Activated B cell treated with CpG ODN at 0.5 μM for 24 hours (primary cell): ENCODE results near the gene ALDH1A2. TPM values are rescaled to one million over a fixed set of nuclear protein-coding genes. Genes with fewer than 3 reads are reported as not detected.
"Not testable (repeated sequence)": the region's sequence is repeated elsewhere in the genome, so short reads cannot be mapped to it uniquely, and the experiment has no call there.

Experiments
- ATAC-seq: fragments of 200-7000 bp; cut with Tn5 transposase; one replicate; pipeline ENCODE4 v1.10.0; 2021; ENCODE audit warnings: low read depth, mild to moderate bottlenecking, moderate library complexity
- CTCF ChIA-PET: fragments of 350-600 bp; sonication (Branson Sonifier 250); formaldehyde crosslinking; loops from one replicate; lab custom pipeline; 2021; ENCODE audit warnings: antibody characterized with exemption; lab: Charles Lee
- POLR2A ChIA-PET: fragments of 350-600 bp; sonication (Branson Sonifier 250); formaldehyde crosslinking; loops from one replicate; lab custom pipeline; 2021; ENCODE audit warnings: antibody characterized with exemption; lab: Charles Lee
- DNase-seq: peaks from one replicate; pipeline ENCODE4 v3.0.0; 2022
- H3K27ac Mint-ChIP-seq: one replicate; pipeline ENCODE4 v1.8.0; 2020; ENCODE audit warnings: mixed read lengths
- H3K27me3 Mint-ChIP-seq: one replicate; pipeline ENCODE4 v1.8.0; 2021; ENCODE audit warnings: mixed read lengths
- H3K36me3 Mint-ChIP-seq: one replicate; pipeline ENCODE4 v1.8.0; 2021; ENCODE audit warnings: low read depth, mixed read lengths
- H3K4me1 Mint-ChIP-seq: one replicate; pipeline ENCODE4 v1.8.0; 2021; ENCODE audit warnings: mixed read lengths
- H3K4me3 Mint-ChIP-seq: one replicate; pipeline ENCODE4 v1.8.0; 2020; ENCODE audit warnings: mild to moderate bottlenecking, mixed read lengths
- H3K9me3 Mint-ChIP-seq: one replicate; pipeline ENCODE4 v1.8.0; 2020; ENCODE audit warnings: mixed read lengths
- CTCF ChIP-seq: fragments of 200-600 bp; IDR thresholded peaks from one replicate; pipeline ENCODE4 v1.8.0; 2022; ENCODE audit warnings: antibody characterized with exemption, mild to moderate bottlenecking
- intact Hi-C: fragments of 100-400 bp; cut with micrococcal nuclease; formaldehyde crosslinking; loops from one replicate; pipeline ENCODE4 v1.15.1; 2024
- total RNA-seq: library from RNA; stranded (reverse); gene quantifications from 2 replicates; pipeline ENCODE4 v1.2.3, GENCODE V29; 2022

ALDH1A2 gene
- total RNA-seq, 1 donor from 2014 or later: not detected

- intact Hi-C loops: no loop called here
- Mint-ChIP-seq H3K27me3 (peaks cover 18% of the 10 kb centered on the region), H3K4me3 (no peak overlapping the region), H3K4me1 (no peaks in the 10 kb centered on the region), H3K27ac (no peak overlapping the region), H3K9me3 (no peaks in the 10 kb centered on the region), H3K36me3 (no peaks in the 10 kb centered on the region)
- ATAC-seq (no peak), DNase-seq (no peak)
- ChIA-PET POLR2A (no interaction called here), CTCF (no interaction called here)
- TF ChIP-seq CTCF: no peak
These were observed 13.2 kb downstream of the ALDH1A2 start for GRCh38 chr15:58052334-58052733.

GRCh38 chr15:58049520-58050227, 15.8 kb downstream of the ALDH1A2 start:
- Mint-ChIP-seq H3K4me1 (no peaks in the 10 kb centered on the region), H3K9me3 (no peaks in the 10 kb centered on the region), H3K4me3 (no peak overlapping the region), H3K36me3 (no peaks in the 10 kb centered on the region), H3K27me3 (peaks cover 19% of the 10 kb centered on the region), H3K27ac (no peak overlapping the region)
- ChIA-PET POLR2A (no interaction called here), CTCF (no interaction called here)
- ATAC-seq (no peak), DNase-seq (no peak)
- no peak for TF ChIP-seq CTCF
- intact Hi-C loops: no loop called here

- H3K9me3 Mint-ChIP-seq: no peaks in the 10 kb centered on the region
- DNase-seq (no peak), ATAC-seq (no peak)
- ChIA-PET POLR2A (no interaction called here), CTCF (no interaction called here)
- H3K4me1 Mint-ChIP-seq: no peaks in the 10 kb centered on the region
- no peaks in the 10 kb centered on the region for H3K36me3 Mint-ChIP-seq
- peaks cover 18% of the 10 kb centered on the region for H3K27me3 Mint-ChIP-seq
- H3K27ac Mint-ChIP-seq: no peak overlapping the region
- TF ChIP-seq CTCF: no peak
- intact Hi-C loops: no loop called here
- no peak overlapping the region for H3K4me3 Mint-ChIP-seq
These were observed 17.2 kb downstream of the ALDH1A2 start for GRCh38 chr15:58048261-58048660.

- H3K4me1 Mint-ChIP-seq: no peaks in the 10 kb centered on the region
- ChIA-PET CTCF (no interaction called here), POLR2A (no interaction called here)
- DNase-seq (no peak), ATAC-seq (no peak)
- no peak overlapping the region for H3K27ac Mint-ChIP-seq
- H3K9me3 Mint-ChIP-seq: no peaks in the 10 kb centered on the region
- peaks cover 18% of the 10 kb centered on the region for H3K27me3 Mint-ChIP-seq
- intact Hi-C loops: no loop called here
- TF ChIP-seq CTCF: no peak
- no peaks in the 10 kb centered on the region for H3K36me3 Mint-ChIP-seq
- no peak overlapping the region for H3K4me3 Mint-ChIP-seq
These were observed 18.4 kb downstream of the ALDH1A2 start for GRCh38 chr15:58047149-58047548.

- intact Hi-C loops: no loop called here
- H3K27me3 Mint-ChIP-seq: peaks cover 16% of the 10 kb centered on the region
- ATAC-seq (no peak), DNase-seq (no peak)
- POLR2A ChIA-PET: no interaction called here
- TF ChIP-seq CTCF: no peak
- no peak overlapping the region for H3K27ac Mint-ChIP-seq
- no peak overlapping the region for H3K4me3 Mint-ChIP-seq
- no peaks in the 10 kb centered on the region for H3K9me3 Mint-ChIP-seq
- H3K36me3 Mint-ChIP-seq: no peaks in the 10 kb centered on the region
- H3K4me1 Mint-ChIP-seq: no peaks in the 10 kb centered on the region
- CTCF ChIA-PET: no interaction called here
These were observed 19.0 kb downstream of the ALDH1A2 start for GRCh38 chr15:58046467-58046866.

- intact Hi-C loops, ATAC-seq: not testable (repeated sequence)
- peaks cover 16% of the 10 kb centered on the region for H3K27me3 Mint-ChIP-seq
These were observed 20.1 kb downstream of the ALDH1A2 start for GRCh38 chr15:58045376-58045775.

More at GRCh38 chr15:58045376-58045775, 20.1 kb downstream of the ALDH1A2 start:
- H3K4me3 Mint-ChIP-seq, H3K9me3 Mint-ChIP-seq, H3K27ac Mint-ChIP-seq, POLR2A ChIA-PET, H3K36me3 Mint-ChIP-seq, CTCF ChIA-PET, DNase-seq, H3K4me1 Mint-ChIP-seq: not testable (repeated sequence)
